Measurements from ENCODE around the gene SERPINA6. TPM values are rescaled to one million over a fixed set of nuclear protein-coding genes. Genes with fewer than 3 reads are reported as not detected.

The SERPINA6 gene
- total and polyA plus RNA-seq, 9 donors, result 0.18 to 15.4 (median 0.56) TPM; not detected in 4

GRCh38 chr14:94365624-94366023 is 42.5 kb upstream of the SERPINA6 start:
- Histone ChIP-seq H3K27me3 (no peaks in the 10 kb centered on the region), H3K4me1 (ENCODE audit: insufficient read depth) (no peaks in the 10 kb centered on the region), H3K27ac (no peak overlapping the region), H3K36me3 (no peaks in the 10 kb centered on the region), H3K4me3 (no peak overlapping the region), H3K9me3 (no peaks in the 10 kb centered on the region)
- WGBS, 3 donors, result 76 to 88% (median 84%) methylated on average over 3 of the region's 3 CpGs
- no peak for DNase-seq
- intact Hi-C loops (cut with DNase I), result no loop called here
- TF ChIP-seq EP300 (IDR thresholded peaks at IDR 0.05) (no peak), POLR2A (IDR thresholded peaks at IDR 0.05) (no peak), CTCF (IDR thresholded peaks at IDR 0.05) (no peak)

GRCh38 chr14:94364964-94365363 is 41.8 kb upstream of the SERPINA6 start:
- 52 to 57% (median 53%) methylated on average over 5 of the region's 5 CpGs for WGBS, 3 donors
- no peaks in the 10 kb centered on the region for H3K27me3 ChIP-seq
- no peaks in the 10 kb centered on the region for H3K4me1 ChIP-seq (ENCODE audit: insufficient read depth)
- no peak for TF ChIP-seq POLR2A (IDR thresholded peaks at IDR 0.05)
- TF ChIP-seq EP300 (IDR thresholded peaks at IDR 0.05), result no peak
- no peak for TF ChIP-seq CTCF (IDR thresholded peaks at IDR 0.05)
- no peaks in the 10 kb centered on the region for H3K9me3 ChIP-seq
- intact Hi-C loops (cut with DNase I), result loop anchor here in 1 of 4 donors (1.0 kb wide), 1 partner anchor 15 kb away; no protein-coding TSS in a partner anchor
- H3K27ac ChIP-seq, result no peak overlapping the region
- no peaks in the 10 kb centered on the region for H3K36me3 ChIP-seq
- H3K4me3 ChIP-seq, result no peak overlapping the region
- no peak for DNase-seq

GRCh38 chr14:94364037-94364436 is 40.9 kb upstream of the SERPINA6 start:
- Histone ChIP-seq H3K9me3 (no peaks in the 10 kb centered on the region), H3K36me3 (no peaks in the 10 kb centered on the region), H3K27ac (no peak overlapping the region), H3K4me3 (no peak overlapping the region), H3K4me1 (ENCODE audit: insufficient read depth) (no peaks in the 10 kb centered on the region), H3K27me3 (no peaks in the 10 kb centered on the region)
- 75 to 90% (median 79%) methylated on average over 3 of the region's 3 CpGs for WGBS, 3 donors
- DNase-seq, result no peak
- intact Hi-C loops (cut with DNase I), result loop anchor here in 1 of 4 donors (1.0 kb wide), 1 partner anchor 16 kb away; no protein-coding TSS in a partner anchor
- TF ChIP-seq POLR2A (IDR thresholded peaks at IDR 0.05) (no peak), CTCF (IDR thresholded peaks at IDR 0.05) (no peak), EP300 (IDR thresholded peaks at IDR 0.05) (no peak)

GRCh38 chr14:94363151-94363624 is 40.1 kb upstream of the SERPINA6 start:
- TF ChIP-seq CTCF (IDR thresholded peaks at IDR 0.05), result no peak
- TF ChIP-seq POLR2A (IDR thresholded peaks at IDR 0.05), result no peak
- TF ChIP-seq EP300 (IDR thresholded peaks at IDR 0.05), result no peak
- Histone ChIP-seq H3K27me3 (no peaks in the 10 kb centered on the region), H3K36me3 (no peaks in the 10 kb centered on the region), H3K9me3 (no peaks in the 10 kb centered on the region), H3K4me3 (no peak overlapping the region), H3K27ac (no peak overlapping the region), H3K4me1 (ENCODE audit: insufficient read depth) (no peaks in the 10 kb centered on the region)
- no peak for DNase-seq
- WGBS, 3 donors, result 77 to 82% (median 81%) methylated on average over 12 of the region's 12 CpGs
- intact Hi-C loops (cut with DNase I), result no loop called here

Measured in ovary (tissue), 9 donors.